Ishikawa (cell line): ENCODE measurements around the gene ACTG1.

Experiments
- CEBPB ChIP-seq: IDR thresholded peaks from 2 replicates; pipeline ENCODE4 v1.6.1; 2012
- CREB1 ChIP-seq: IDR thresholded peaks from 2 replicates; pipeline ENCODE4 v1.6.1; 2012; ENCODE audit warnings: low read depth
- EGR1 ChIP-seq: IDR thresholded peaks from 2 replicates; pipeline ENCODE4 v1.6.1; 2012
- EP300 ChIP-seq: IDR thresholded peaks from 2 replicates; pipeline ENCODE4 v1.6.1; 2012; ENCODE audit warnings: borderline replicate concordance
- FOXM1 ChIP-seq: IDR thresholded peaks from 2 replicates; pipeline ENCODE4 v1.6.1; 2012; ENCODE audit warnings: low read depth, borderline replicate concordance
- NFIC ChIP-seq: IDR thresholded peaks from 2 replicates; pipeline ENCODE4 v1.6.1; 2012
- RAD21 ChIP-seq: IDR thresholded peaks from 2 replicates; pipeline ENCODE4 v1.6.1; 2012; ENCODE audit warnings: low read depth
- TAF1 ChIP-seq: IDR thresholded peaks from 2 replicates; pipeline ENCODE4 v1.6.1; 2012; ENCODE audit warnings: low read depth, mild to moderate bottlenecking
- TCF12 ChIP-seq: IDR thresholded peaks from 2 replicates; pipeline ENCODE4 v1.6.1; 2012; ENCODE audit warnings: low read depth
- TEAD4 ChIP-seq: IDR thresholded peaks from 2 replicates; pipeline ENCODE4 v1.6.1; 2012
- YY1 ChIP-seq: IDR thresholded peaks from 2 replicates; pipeline ENCODE4 v1.6.1; 2012; ENCODE audit warnings: low read depth
- ZBTB7A ChIP-seq: IDR thresholded peaks from 2 replicates; pipeline ENCODE4 v1.6.1; 2012; ENCODE audit warnings: low read depth
- TF ChIP-seq, protein P1 (sequence below): IDR thresholded peaks from 2 replicates; pipeline ENCODE4 v1.6.1; 2012
- TF ChIP-seq, protein P2 (sequence below): IDR thresholded peaks from 2 replicates; pipeline ENCODE4 v1.6.1; 2012
- TF ChIP-seq, protein P3 (sequence below): IDR thresholded peaks from 2 replicates; pipeline ENCODE4 v1.6.1; 2012; ENCODE audit warnings: low read depth, mild to moderate bottlenecking

Gene ACTG1

DNA sequence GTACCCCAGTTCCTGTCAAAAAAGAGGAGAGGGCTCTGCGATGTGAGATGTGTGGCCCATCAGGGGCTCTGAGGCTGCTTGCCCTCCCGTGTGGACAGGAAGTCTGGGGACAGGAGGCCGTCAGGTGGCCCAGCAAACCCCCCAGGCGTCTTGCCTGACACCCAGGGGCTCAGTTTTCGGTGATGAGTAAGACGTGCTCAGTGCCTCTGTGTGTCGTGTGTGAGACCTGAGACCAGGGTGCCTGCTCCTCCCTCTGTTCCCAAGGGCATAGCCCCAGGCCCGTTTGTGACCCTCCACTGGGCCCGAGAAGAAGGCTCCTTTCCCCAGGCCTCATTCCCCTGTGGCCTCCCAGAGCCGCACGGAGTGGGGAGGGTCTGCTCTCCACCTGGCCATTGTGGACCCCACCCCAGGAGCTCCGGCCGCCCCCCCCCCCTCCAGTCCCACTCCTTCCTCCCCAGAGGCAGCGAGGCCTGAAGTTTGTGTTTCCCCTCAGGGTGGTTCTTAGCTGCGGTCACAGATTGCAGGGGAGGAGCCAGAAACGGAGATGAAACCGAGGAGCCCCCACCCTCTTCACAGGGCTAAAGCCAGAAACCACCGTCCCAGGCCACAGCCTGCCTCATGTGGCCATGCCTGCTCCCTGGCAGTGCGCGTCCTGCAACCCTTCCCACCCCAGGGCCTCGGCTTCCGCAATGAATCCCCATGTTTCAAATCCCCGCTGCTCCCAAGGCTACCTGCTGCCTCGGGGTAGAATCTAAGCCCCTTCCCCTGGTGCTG lies 4.9 kb upstream of the ACTG1 start:
- TF ChIP-seq YY1 = no peak
- TF ChIP-seq ZBTB7A = no peak; the same call in 1 of the 2 replicates
- TF ChIP-seq, protein P1, sequence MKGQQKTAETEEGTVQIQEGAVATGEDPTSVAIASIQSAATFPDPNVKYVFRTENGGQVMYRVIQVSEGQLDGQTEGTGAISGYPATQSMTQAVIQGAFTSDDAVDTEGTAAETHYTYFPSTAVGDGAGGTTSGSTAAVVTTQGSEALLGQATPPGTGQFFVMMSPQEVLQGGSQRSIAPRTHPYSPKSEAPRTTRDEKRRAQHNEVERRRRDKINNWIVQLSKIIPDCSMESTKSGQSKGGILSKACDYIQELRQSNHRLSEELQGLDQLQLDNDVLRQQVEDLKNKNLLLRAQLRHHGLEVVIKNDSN = no peak
- no peak for TF ChIP-seq TAF1
- no peak for TF ChIP-seq TCF12

DNA sequence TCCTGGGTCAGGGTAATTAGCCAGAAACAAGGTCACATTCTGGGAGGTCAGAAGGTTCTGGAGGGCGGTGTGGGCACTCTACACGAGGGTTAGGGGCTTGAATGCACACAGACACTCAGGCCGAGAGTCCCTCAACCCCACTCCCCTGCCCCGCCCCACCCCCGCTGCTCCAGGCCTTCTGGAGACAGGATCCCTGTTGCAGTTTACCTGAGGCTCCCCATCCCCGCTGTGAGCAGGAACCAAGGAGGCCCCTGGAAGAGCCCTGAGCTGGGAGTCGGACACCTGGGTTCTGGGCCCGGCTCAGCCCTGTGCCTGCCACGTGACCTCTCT lies 4.4 kb upstream of the ACTG1 start:
- TF ChIP-seq, protein P1 = no peak
- TF ChIP-seq, protein P2, sequence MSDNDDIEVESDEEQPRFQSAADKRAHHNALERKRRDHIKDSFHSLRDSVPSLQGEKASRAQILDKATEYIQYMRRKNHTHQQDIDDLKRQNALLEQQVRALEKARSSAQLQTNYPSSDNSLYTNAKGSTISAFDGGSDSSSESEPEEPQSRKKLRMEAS = no peak
- TF ChIP-seq RAD21 = no peak
- no peak for TF ChIP-seq TEAD4
- TF ChIP-seq ZBTB7A = no peak
- TF ChIP-seq NFIC = no peak
- no peak for TF ChIP-seq FOXM1
- TF ChIP-seq TAF1 = no peak
- no peak for TF ChIP-seq EP300
- no peak for TF ChIP-seq TCF12
- no peak for TF ChIP-seq CREB1
- no peak for TF ChIP-seq EGR1
- TF ChIP-seq, protein P3, sequence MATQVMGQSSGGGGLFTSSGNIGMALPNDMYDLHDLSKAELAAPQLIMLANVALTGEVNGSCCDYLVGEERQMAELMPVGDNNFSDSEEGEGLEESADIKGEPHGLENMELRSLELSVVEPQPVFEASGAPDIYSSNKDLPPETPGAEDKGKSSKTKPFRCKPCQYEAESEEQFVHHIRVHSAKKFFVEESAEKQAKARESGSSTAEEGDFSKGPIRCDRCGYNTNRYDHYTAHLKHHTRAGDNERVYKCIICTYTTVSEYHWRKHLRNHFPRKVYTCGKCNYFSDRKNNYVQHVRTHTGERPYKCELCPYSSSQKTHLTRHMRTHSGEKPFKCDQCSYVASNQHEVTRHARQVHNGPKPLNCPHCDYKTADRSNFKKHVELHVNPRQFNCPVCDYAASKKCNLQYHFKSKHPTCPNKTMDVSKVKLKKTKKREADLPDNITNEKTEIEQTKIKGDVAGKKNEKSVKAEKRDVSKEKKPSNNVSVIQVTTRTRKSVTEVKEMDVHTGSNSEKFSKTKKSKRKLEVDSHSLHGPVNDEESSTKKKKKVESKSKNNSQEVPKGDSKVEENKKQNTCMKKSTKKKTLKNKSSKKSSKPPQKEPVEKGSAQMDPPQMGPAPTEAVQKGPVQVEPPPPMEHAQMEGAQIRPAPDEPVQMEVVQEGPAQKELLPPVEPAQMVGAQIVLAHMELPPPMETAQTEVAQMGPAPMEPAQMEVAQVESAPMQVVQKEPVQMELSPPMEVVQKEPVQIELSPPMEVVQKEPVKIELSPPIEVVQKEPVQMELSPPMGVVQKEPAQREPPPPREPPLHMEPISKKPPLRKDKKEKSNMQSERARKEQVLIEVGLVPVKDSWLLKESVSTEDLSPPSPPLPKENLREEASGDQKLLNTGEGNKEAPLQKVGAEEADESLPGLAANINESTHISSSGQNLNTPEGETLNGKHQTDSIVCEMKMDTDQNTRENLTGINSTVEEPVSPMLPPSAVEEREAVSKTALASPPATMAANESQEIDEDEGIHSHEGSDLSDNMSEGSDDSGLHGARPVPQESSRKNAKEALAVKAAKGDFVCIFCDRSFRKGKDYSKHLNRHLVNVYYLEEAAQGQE = no peak
- TF ChIP-seq CEBPB = no peak
- no peak for TF ChIP-seq YY1

DNA sequence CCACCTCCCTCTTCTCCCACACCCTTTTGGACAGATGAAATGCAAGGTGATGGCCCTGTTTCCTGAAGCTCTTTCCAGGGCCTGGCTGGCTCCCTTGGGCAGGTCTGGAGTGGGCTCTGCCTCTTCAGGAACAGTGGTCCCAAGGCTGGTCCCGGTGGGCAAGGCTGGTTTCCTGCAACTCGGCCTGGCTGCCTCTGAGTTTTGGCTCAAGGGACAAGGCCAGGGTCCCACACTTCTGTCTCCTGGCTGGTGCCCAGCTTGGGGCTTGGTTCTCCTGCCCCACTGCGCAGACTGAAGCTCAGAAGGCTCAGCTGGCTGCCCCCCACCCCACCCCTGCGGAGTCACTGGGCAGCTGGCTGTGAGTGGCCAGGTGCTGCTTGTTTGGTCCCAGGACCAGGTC lies 3.8 kb upstream of the ACTG1 start:
- TF ChIP-seq EGR1 = no peak
- TF ChIP-seq EP300 = no peak
- TF ChIP-seq CEBPB = no peak
- no peak for TF ChIP-seq FOXM1
- TF ChIP-seq, protein P1 = no peak
- no peak for TF ChIP-seq TCF12
- no peak for TF ChIP-seq CREB1
- no peak for TF ChIP-seq ZBTB7A
- TF ChIP-seq TAF1 = no peak
- TF ChIP-seq, protein P2 = no peak
- TF ChIP-seq YY1 = no peak
- TF ChIP-seq NFIC = no peak
- no peak for TF ChIP-seq TEAD4
- no peak for TF ChIP-seq RAD21
- TF ChIP-seq, protein P3 = no peak

DNA sequence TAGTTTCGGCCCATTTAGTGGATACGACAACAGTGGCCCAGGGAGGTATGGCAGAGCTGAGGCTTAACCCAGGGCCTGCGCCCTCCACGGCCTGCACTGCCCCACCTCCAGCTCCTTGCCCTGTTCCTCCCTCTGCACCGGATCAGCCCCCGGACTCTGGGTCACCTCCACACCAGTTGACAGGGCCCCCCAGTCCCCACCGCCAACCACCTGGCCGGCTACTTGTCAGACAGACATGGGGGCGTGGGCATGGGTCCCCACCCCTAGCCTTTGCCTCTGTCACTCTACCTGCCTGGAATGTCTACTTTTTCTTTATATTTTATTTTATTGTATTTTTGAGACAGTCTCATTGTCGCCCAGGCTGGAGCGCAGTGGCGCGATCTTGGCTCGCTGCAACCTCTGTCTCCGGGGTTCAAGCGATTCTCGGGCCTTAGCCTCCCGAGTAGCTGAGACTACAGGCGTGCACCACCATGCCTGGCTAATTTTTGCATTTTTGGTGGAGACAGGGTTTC lies 3.0 kb upstream of the ACTG1 start:
- TF ChIP-seq CREB1 = no peak
- TF ChIP-seq, protein P3 = no peak
- TF ChIP-seq TEAD4 = no peak
- TF ChIP-seq, protein P2 = no peak
- no peak for TF ChIP-seq NFIC
- no peak for TF ChIP-seq FOXM1
- TF ChIP-seq CEBPB = no peak
- TF ChIP-seq EP300 = no peak
- TF ChIP-seq, protein P1 = no peak
- no peak for TF ChIP-seq ZBTB7A
- TF ChIP-seq RAD21 = no peak
- no peak for TF ChIP-seq YY1
- no peak for TF ChIP-seq EGR1
- TF ChIP-seq TCF12 = no peak
- no peak for TF ChIP-seq TAF1
